Suprapubic skin (tissue), 4 donors: ENCODE measurements around the gene AP1G2. TPM values are rescaled to one million over a fixed set of nuclear protein-coding genes. Genes with fewer than 3 reads are reported as not detected.

Experiments used
- DNase-seq, 2 donors: peaks; one replicate each; pipeline ENCODE4 v3.0.0-alpha.2; 2019; ENCODE audit warnings: low spot score in 2 of 2
- H3K27ac ChIP-seq: fragments of 200-600 bp; sonication (generic); one replicate; pipeline ENCODE4 v1.5.1; 2019
- H3K27me3 ChIP-seq: fragments of 200-600 bp; sonication (generic); one replicate; pipeline ENCODE4 v1.5.1; 2019
- H3K36me3 ChIP-seq: fragments of 200-600 bp; sonication (generic); one replicate; pipeline ENCODE4 v1.5.1; 2019
- H3K4me1 ChIP-seq: fragments of 200-600 bp; sonication (generic); one replicate; pipeline ENCODE4 v1.5.1; 2019
- H3K4me3 ChIP-seq: fragments of 200-600 bp; sonication (generic); one replicate; pipeline ENCODE4 v1.5.1; 2019; ENCODE audit warnings: mild to moderate bottlenecking
- H3K9me3 ChIP-seq: fragments of 200-600 bp; sonication (generic); one replicate; pipeline ENCODE4 v1.5.1; 2019
- CTCF ChIP-seq, 2 donors: fragments of 200-600 bp in 1 of 2; fragments of 450-650 bp in 1 of 2; sonication (generic) in 1 of 2; IDR thresholded peaks; one replicate each; pipeline ENCODE4 v1.5.1; 2016 to 2019; ENCODE audit warnings: antibody characterized with exemption in 2 of 2, mild to moderate bottlenecking in 1 of 2, moderate library complexity in 1 of 2
- EP300 ChIP-seq: sonication (generic); formaldehyde crosslinking; IDR thresholded peaks from one replicate; pipeline ENCODE4 v1.6.1; 2017; ENCODE audit warnings: antibody characterized with exemption
- POLR2A ChIP-seq, 2 donors: fragments of 450-650 bp; IDR thresholded peaks; one replicate each; pipeline ENCODE4 v1.6.1; 2017; ENCODE audit warnings: antibody characterized with exemption in 2 of 2, mild to moderate bottlenecking in 2 of 2, moderate library complexity in 2 of 2
- POLR2AphosphoS5 ChIP-seq, 3 donors: sonication (generic); formaldehyde crosslinking; IDR thresholded peaks; one replicate each; pipeline ENCODE4 v1.6.1; 2017; ENCODE audit warnings: antibody characterized with exemption in 3 of 3
- WGBS: methylation state at CpG from one replicate; pipeline ENCODE4 v1.1.5; 2018; 5-methylcytosine and 5-hydroxymethylcytosine counted together
- total RNA-seq, 4 donors: library from RNA; depleted of rRNA; stranded (reverse); fragments of >200 nt; gene quantifications; one replicate each; pipeline ENCODE4 v1.1.0, GENCODE V29; 2016

The AP1G2 gene
- total RNA-seq, 4 donors from 2014 or later, result 117 to 415 (median 150) TPM

GRCh38 chr14:23608454-23608853 is 40.9 kb upstream of the AP1G2 start:
- H3K27ac ChIP-seq, result no peak overlapping the region
- no peak for DNase-seq

DNA sequence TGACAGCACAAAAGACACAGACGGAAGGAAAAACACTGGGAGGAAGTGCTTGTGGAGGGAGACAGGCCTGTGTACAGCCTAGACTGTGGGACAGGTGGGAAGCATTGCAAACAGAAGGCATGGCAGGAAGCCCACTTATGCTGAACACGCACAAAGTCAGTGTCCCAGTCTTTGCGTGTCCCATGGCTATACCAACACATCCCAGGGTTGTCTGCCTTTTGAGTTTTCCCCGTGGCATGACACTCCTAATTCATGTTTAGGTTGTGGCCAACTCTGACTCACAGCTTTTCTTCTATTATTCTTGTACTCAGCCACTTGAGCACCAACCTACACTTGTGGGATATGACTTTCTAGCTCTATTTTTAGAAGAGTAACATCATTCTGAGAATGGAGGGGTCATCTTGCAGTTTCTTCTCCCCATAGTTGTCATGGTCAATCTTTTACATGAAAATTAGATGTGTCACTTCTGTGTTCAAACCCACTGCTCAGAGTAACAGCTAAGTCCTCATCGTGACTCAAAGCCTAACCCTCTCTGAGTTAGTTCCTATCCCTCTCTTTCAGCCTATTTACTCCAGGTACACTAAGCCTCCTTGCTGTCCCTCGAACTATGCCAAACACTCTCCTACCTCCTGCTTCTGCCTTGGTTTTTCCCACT is 38.5 kb upstream of the AP1G2 start:
- no peaks in the 10 kb centered on the region for H3K27me3 ChIP-seq
- no peaks in the 10 kb centered on the region for H3K9me3 ChIP-seq
- no peak overlapping the region for H3K4me3 ChIP-seq
- no peak for TF ChIP-seq POLR2AphosphoS5 (IDR thresholded peaks at IDR 0.05)
- TF ChIP-seq EP300, result no peak
- no peak for TF ChIP-seq CTCF (IDR thresholded peaks at IDR 0.05)
- TF ChIP-seq POLR2A (IDR thresholded peaks at IDR 0.05), result no peak
- H3K27ac ChIP-seq, result no peak overlapping the region
- WGBS, result 70% methylated on average over 6 of the region's 6 CpGs
- DNase-seq, result no peak
- H3K36me3 ChIP-seq, result no peaks in the 10 kb centered on the region
- H3K4me1 ChIP-seq, result no peaks in the 10 kb centered on the region

More at GRCh38 chr14:23608454-23608853, 40.9 kb upstream of the AP1G2 start:
- Histone ChIP-seq H3K27me3 (no peaks in the 10 kb centered on the region), H3K4me3 (no peak overlapping the region), H3K4me1 (no peaks in the 10 kb centered on the region), H3K9me3 (no peaks in the 10 kb centered on the region), H3K36me3 (no peaks in the 10 kb centered on the region)
- 45% methylated on average over 1 of the region's 1 CpG for WGBS
- TF ChIP-seq EP300, result no peak

DNA sequence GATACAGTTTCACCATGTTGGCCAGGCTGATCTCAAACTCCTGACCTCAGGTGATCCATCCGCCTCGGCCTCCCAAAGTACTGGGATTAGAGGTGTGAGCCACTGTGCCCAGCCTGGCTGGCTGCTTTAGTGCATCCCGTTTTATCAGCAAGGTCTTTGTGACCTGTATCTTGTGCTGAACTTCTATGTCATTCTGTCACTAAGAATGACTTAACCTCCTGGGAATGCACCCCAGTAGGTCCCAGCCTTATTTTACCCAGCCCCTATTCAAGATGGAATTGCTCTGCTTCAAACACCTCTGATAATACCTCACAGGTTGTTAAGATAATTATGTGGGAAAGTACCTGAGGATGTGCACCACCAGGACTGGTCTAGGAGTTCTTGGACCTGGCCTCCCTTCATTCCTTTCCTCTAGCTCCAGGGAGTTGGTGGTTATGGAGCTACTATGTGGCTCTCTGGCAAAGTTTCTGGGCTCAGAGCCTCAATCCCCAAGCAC is 37.1 kb upstream of the AP1G2 start:
- WGBS, result 66% methylated on average over 3 of the region's 3 CpGs
- H3K27ac ChIP-seq, result no peak overlapping the region
- H3K27me3 ChIP-seq, result no peaks in the 10 kb centered on the region
- H3K9me3 ChIP-seq, result no peaks in the 10 kb centered on the region
- no peak for TF ChIP-seq CTCF (IDR thresholded peaks at IDR 0.05)
- no peak for TF ChIP-seq POLR2AphosphoS5 (IDR thresholded peaks at IDR 0.05)
- TF ChIP-seq EP300, result no peak
- TF ChIP-seq POLR2A (IDR thresholded peaks at IDR 0.05), result no peak
- no peaks in the 10 kb centered on the region for H3K36me3 ChIP-seq
- no peak overlapping the region for H3K4me3 ChIP-seq
- H3K4me1 ChIP-seq, result no peaks in the 10 kb centered on the region
- DNase-seq, result no peak

- TF ChIP-seq POLR2AphosphoS5 (IDR thresholded peaks at IDR 0.05) (no peak), EP300 (no peak), CTCF (IDR thresholded peaks at IDR 0.05) (no peak), POLR2A (IDR thresholded peaks at IDR 0.05) (no peak)
- no peaks in the 10 kb centered on the region for H3K4me1 ChIP-seq
- H3K27me3 ChIP-seq, result no peaks in the 10 kb centered on the region
Observed at GRCh38 chr14:23604148-23604547, 36.6 kb upstream of the AP1G2 start.

DNA sequence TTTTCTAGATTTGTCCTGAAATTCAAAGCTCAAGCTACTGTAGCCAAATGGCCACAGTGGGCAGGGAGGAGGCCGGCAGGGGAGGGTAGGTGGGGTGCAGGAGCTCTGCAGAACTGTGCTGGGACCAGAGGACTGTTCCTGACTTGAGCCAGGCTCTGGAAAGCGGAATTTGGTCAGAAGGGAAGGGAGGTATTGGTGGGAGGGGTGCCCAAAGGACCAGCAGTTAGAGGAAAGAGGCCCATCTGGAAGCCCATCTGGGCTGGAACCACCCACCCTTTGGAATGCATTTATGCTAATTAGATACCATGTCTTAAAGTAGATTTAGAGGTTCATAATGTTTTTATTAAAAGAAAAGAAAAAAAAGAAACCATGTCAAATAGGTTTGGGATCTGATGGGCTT is 35.5 kb upstream of the AP1G2 start:
- Histone ChIP-seq H3K4me3 (no peak overlapping the region), H3K36me3 (no peaks in the 10 kb centered on the region), H3K27me3 (no peaks in the 10 kb centered on the region), H3K27ac (no peak overlapping the region), H3K9me3 (no peaks in the 10 kb centered on the region), H3K4me1 (no peaks in the 10 kb centered on the region)
- DNase-seq, result no peak
- 71% methylated on average over 2 of the region's 2 CpGs for WGBS
- TF ChIP-seq POLR2AphosphoS5 (IDR thresholded peaks at IDR 0.05), result no peak
- TF ChIP-seq CTCF (IDR thresholded peaks at IDR 0.05), result no peak
- TF ChIP-seq POLR2A (IDR thresholded peaks at IDR 0.05), result no peak
- no peak for TF ChIP-seq EP300

More at GRCh38 chr14:23604148-23604547, 36.6 kb upstream of the AP1G2 start:
- Histone ChIP-seq H3K36me3 (no peaks in the 10 kb centered on the region), H3K9me3 (no peaks in the 10 kb centered on the region), H3K27ac (no peak overlapping the region), H3K4me3 (no peak overlapping the region)
- DNase-seq, result no peak
- WGBS, result 88% methylated on average over 2 of the region's 2 CpGs
